ENCODE measurements around the gene MED9. TPM values are rescaled to one million over a fixed set of nuclear protein-coding genes. Genes with fewer than 3 reads are reported as not detected.

Gene MED9
- total RNA-seq, 4 donors from 2014 or later = 8.3 to 14.4 (median 11.4) TPM

GRCh38 chr17:17526369-17526768 is 49.6 kb downstream of the MED9 start:
- Histone ChIP-seq H3K27me3 (no peaks in the 10 kb centered on the region), H3K36me3 (peaks cover 0 to 6% (median 3%) of the 10 kb centered on the region in 4 donors), H3K4me1 (peaks cover 0 to 11% (median 11%) of the 10 kb centered on the region in 4 donors), H3K27ac (replicated peaks in 1 of 4) (no peak overlapping the region), H3K9me3 (no peaks in the 10 kb centered on the region), H3K4me3 (no peak overlapping the region)
- TF ChIP-seq EP300 (IDR thresholded peaks at IDR 0.05) = no peak
- no peak for TF ChIP-seq CTCF (IDR thresholded peaks at IDR 0.05)
- no peak for TF ChIP-seq POLR2AphosphoS5 (IDR thresholded peaks at IDR 0.05)
- TF ChIP-seq POLR2A (IDR thresholded peaks at IDR 0.05; ENCODE audit: low read depth) = no peak
- DNase-seq (ENCODE audit: extremely low spot score) = no peak
- 49% methylated on average over 8 of the region's 14 CpGs for WGBS
- intact Hi-C loops (cut with DNase I) = no loop called here

GRCh38 chr17:17527534-17527933 is 50.7 kb downstream of the MED9 start:
- Histone ChIP-seq H3K36me3 (no peaks in the 10 kb centered on the region), H3K4me1 (peaks cover 0 to 11% (median 11%) of the 10 kb centered on the region in 4 donors), H3K4me3 (no peak overlapping the region), H3K27ac (replicated peaks in 1 of 4) (no peak overlapping the region), H3K9me3 (no peaks in the 10 kb centered on the region), H3K27me3 (no peaks in the 10 kb centered on the region)
- intact Hi-C loops (cut with DNase I) = no loop called here
- WGBS = 93% methylated on average over 10 of the region's 11 CpGs
- DNase-seq (ENCODE audit: extremely low spot score) = no peak
- TF ChIP-seq POLR2A (IDR thresholded peaks at IDR 0.05; ENCODE audit: low read depth) = no peak
- no peak for TF ChIP-seq POLR2AphosphoS5 (IDR thresholded peaks at IDR 0.05)
- no peak for TF ChIP-seq CTCF (IDR thresholded peaks at IDR 0.05)
- no peak for TF ChIP-seq EP300 (IDR thresholded peaks at IDR 0.05)

GRCh38 chr17:17527956-17528500 is 51.2 kb downstream of the MED9 start:
- Histone ChIP-seq H3K4me3 (no peak overlapping the region), H3K9me3 (no peaks in the 10 kb centered on the region), H3K36me3 (no peaks in the 10 kb centered on the region), H3K27me3 (no peaks in the 10 kb centered on the region), H3K27ac (replicated peaks in 1 of 4) (no peak overlapping the region), H3K4me1 (peaks cover 0 to 11% (median 11%) of the 10 kb centered on the region in 4 donors)
- 89% methylated on average over 13 of the region's 17 CpGs for WGBS
- intact Hi-C loops (cut with DNase I) = no loop called here
- TF ChIP-seq EP300 (IDR thresholded peaks at IDR 0.05) (no peak), POLR2A (IDR thresholded peaks at IDR 0.05; ENCODE audit: low read depth) (no peak), POLR2AphosphoS5 (IDR thresholded peaks at IDR 0.05) (no peak), CTCF (IDR thresholded peaks at IDR 0.05) (no peak)
- no peak for DNase-seq (ENCODE audit: extremely low spot score)

GRCh38 chr17:17528696-17529652 is 52.2 kb downstream of the MED9 start:
- no peak for DNase-seq (ENCODE audit: extremely low spot score)
- Histone ChIP-seq H3K27me3 (no peaks in the 10 kb centered on the region), H3K4me1 (peaks cover 0 to 11% (median 11%) of the 10 kb centered on the region in 4 donors), H3K36me3 (no peaks in the 10 kb centered on the region), H3K4me3 (no peak overlapping the region), H3K9me3 (no peaks in the 10 kb centered on the region), H3K27ac (replicated peaks in 1 of 4) (no peak overlapping the region)
- TF ChIP-seq CTCF (IDR thresholded peaks at IDR 0.05) = no peak
- no peak for TF ChIP-seq POLR2A (IDR thresholded peaks at IDR 0.05; ENCODE audit: low read depth)
- no peak for TF ChIP-seq EP300 (IDR thresholded peaks at IDR 0.05)
- TF ChIP-seq POLR2AphosphoS5 (IDR thresholded peaks at IDR 0.05) = no peak
- intact Hi-C loops (cut with DNase I) = no loop called here
- 87% methylated on average over 17 of the region's 22 CpGs for WGBS

All from esophagus muscularis mucosa (tissue), 4 donors.